OCI-LY1 (cell line): Measurements from ENCODE around the gene POU2F2.

ENCODE experiments used
- H2AFZ ChIP-seq: fragments of 200-600 bp; sonication (generic), shearing (Covaris generic); 2 replicates; pipeline ENCODE4 v1.6.0; 2014; ENCODE audit warnings: antibody characterized with exemption, mild to moderate bottlenecking, low read length
- H3F3A ChIP-seq: fragments of 200-600 bp; sonication (generic), shearing (Covaris generic); 2 replicates; pipeline ENCODE4 v1.6.0; 2014; ENCODE audit warnings: mild to moderate bottlenecking, antibody characterized with exemption, low read length, moderate library complexity; ENCODE audit not compliant: insufficient read depth
- H3K27ac ChIP-seq: fragments of 200-600 bp; sonication (generic); 2 replicates; pipeline ENCODE4 v1.5.1; 2014; ENCODE audit warnings: low read length, mixed run types, mild to moderate bottlenecking, low read depth; ENCODE audit not compliant: poor library complexity, severe bottlenecking
- H3K27me3 ChIP-seq: fragments of 200-600 bp; sonication (generic); 2 replicates; pipeline ENCODE4 v1.6.0; 2014; ENCODE audit warnings: antibody characterized with exemption, mild to moderate bottlenecking, low read length, moderate library complexity; ENCODE audit not compliant: insufficient read depth
- H3K36me3 ChIP-seq: fragments of 200-600 bp; sonication (generic); 2 replicates; pipeline ENCODE4 v1.6.1; 2014; ENCODE audit warnings: mild to moderate bottlenecking, antibody characterized with exemption, low read length, moderate library complexity, mixed read lengths; ENCODE audit not compliant: insufficient read depth
- H3K4me1 ChIP-seq: fragments of 200-600 bp; sonication (generic); 2 replicates; pipeline ENCODE4 v1.5.1; 2014; ENCODE audit warnings: mild to moderate bottlenecking, low read length, moderate library complexity; ENCODE audit not compliant: insufficient read depth, severe bottlenecking
- H3K4me2 ChIP-seq: fragments of 200-600 bp; sonication (generic), shearing (Covaris generic); 2 replicates; pipeline ENCODE4 v1.6.1; 2014; ENCODE audit warnings: low read length
- H3K4me3 ChIP-seq: fragments of 200-600 bp; sonication (generic); 2 replicates; pipeline ENCODE4 v1.5.1; 2014; ENCODE audit warnings: low read length, low read depth, mild to moderate bottlenecking, mixed read lengths; ENCODE audit not compliant: poor library complexity, severe bottlenecking
- H3K79me2 ChIP-seq: fragments of 200-600 bp; shearing (Covaris generic); 2 replicates; pipeline ENCODE4 v1.6.1; 2016; ENCODE audit warnings: mixed run types, low read length, mixed read lengths; ENCODE audit not compliant: insufficient read depth
- H3K9ac ChIP-seq: fragments of 200-600 bp; sonication (generic), shearing (Covaris generic); 2 replicates; pipeline ENCODE4 v1.6.1; 2014; ENCODE audit warnings: mild to moderate bottlenecking, low read length, mixed read lengths
- H3K9me2 ChIP-seq: fragments of 200-600 bp; sonication (generic), shearing (Covaris generic); 2 replicates; pipeline ENCODE4 v1.6.1; 2014; ENCODE audit warnings: low read depth, mild to moderate bottlenecking, low read length, mixed read lengths
- H3K9me3 ChIP-seq: fragments of 200-600 bp; shearing (Covaris generic); 2 replicates; pipeline ENCODE4 v1.6.1; 2014; ENCODE audit warnings: low read length, mixed read lengths
- H4K20me1 ChIP-seq: fragments of 200-600 bp; sonication (generic), shearing (Covaris generic); 2 replicates; pipeline ENCODE4 v1.6.0; 2016; ENCODE audit warnings: mild to moderate bottlenecking, low read length; ENCODE audit not compliant: insufficient read depth
- EZH2 ChIP-seq: fragments of 200-600 bp; sonication (generic), shearing (Covaris generic); IDR thresholded peaks from 2 replicates; pipeline ENCODE4 v1.8.0; 2017; ENCODE audit warnings: borderline replicate concordance, mixed run types, mild to moderate bottlenecking, antibody characterized with exemption, low read length, moderate library complexity, mixed read lengths
- TF ChIP-seq, protein P1 (sequence below): fragments of 200-600 bp; sonication (generic), shearing (Covaris generic); IDR thresholded peaks from 2 replicates; pipeline ENCODE4 v1.5.1; 2017; ENCODE audit warnings: mild to moderate bottlenecking, antibody characterized with exemption, low read length, moderate library complexity, mixed read lengths

The POU2F2 gene

GRCh38 chr19:42057846-42058245 lies 74.4 kb downstream of the POU2F2 start:
- H3K9me3 ChIP-seq = no peaks in the 10 kb centered on the region
- peaks cover 8% of the 10 kb centered on the region; the same call in 1 of the 2 replicates for H3K27me3 ChIP-seq
- TF ChIP-seq EZH2 = no peak
- TF ChIP-seq, protein P1, sequence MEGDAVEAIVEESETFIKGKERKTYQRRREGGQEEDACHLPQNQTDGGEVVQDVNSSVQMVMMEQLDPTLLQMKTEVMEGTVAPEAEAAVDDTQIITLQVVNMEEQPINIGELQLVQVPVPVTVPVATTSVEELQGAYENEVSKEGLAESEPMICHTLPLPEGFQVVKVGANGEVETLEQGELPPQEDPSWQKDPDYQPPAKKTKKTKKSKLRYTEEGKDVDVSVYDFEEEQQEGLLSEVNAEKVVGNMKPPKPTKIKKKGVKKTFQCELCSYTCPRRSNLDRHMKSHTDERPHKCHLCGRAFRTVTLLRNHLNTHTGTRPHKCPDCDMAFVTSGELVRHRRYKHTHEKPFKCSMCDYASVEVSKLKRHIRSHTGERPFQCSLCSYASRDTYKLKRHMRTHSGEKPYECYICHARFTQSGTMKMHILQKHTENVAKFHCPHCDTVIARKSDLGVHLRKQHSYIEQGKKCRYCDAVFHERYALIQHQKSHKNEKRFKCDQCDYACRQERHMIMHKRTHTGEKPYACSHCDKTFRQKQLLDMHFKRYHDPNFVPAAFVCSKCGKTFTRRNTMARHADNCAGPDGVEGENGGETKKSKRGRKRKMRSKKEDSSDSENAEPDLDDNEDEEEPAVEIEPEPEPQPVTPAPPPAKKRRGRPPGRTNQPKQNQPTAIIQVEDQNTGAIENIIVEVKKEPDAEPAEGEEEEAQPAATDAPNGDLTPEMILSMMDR = no peak
- no peak overlapping the region for H3K27ac ChIP-seq
- no peak overlapping the region for H3K9ac ChIP-seq
- H2AFZ ChIP-seq = no peak overlapping the region
- H3K9me2 ChIP-seq = no peaks in the 10 kb centered on the region
- H3K79me2 ChIP-seq = no peaks in the 10 kb centered on the region
- H3K4me1 ChIP-seq = no peaks in the 10 kb centered on the region
- H3K36me3 ChIP-seq = no peaks in the 10 kb centered on the region
- no peaks in the 10 kb centered on the region for H3F3A ChIP-seq
- H3K4me2 ChIP-seq = no peak overlapping the region
- no peak overlapping the region for H3K4me3 ChIP-seq
- no peaks in the 10 kb centered on the region for H4K20me1 ChIP-seq

DNA sequence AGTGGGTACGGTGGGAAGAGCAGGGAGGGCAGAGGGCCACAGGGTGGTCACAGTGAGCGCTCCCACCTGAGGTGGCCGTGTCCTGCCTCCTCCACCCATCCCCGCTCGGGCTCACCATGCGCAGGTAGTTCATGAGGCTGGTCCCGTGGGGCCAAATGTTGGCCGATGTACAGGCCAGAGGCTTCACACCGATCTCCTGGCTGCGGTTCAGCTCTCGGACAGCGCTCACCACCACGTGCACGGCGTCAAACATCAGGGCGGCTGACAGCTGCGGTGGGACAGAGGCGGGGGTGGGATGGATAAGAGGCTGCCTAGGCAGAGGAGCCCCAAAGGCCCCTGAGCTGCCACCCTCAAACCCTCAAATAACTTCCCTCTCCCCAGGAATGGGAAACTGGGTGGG lies 78.0 kb downstream of the POU2F2 start:
- no peak overlapping the region for H3K9ac ChIP-seq
- no peaks in the 10 kb centered on the region for H3K79me2 ChIP-seq
- peaks cover 8% of the 10 kb centered on the region; the same call in 1 of the 2 replicates for H3K27me3 ChIP-seq
- H3K4me2 ChIP-seq = no peak overlapping the region
- H4K20me1 ChIP-seq = no peaks in the 10 kb centered on the region
- TF ChIP-seq, protein P1 = no peak
- TF ChIP-seq EZH2 = no peak
- no peak overlapping the region for H3K4me3 ChIP-seq
- H3K4me1 ChIP-seq = peaks cover 3% of the 10 kb centered on the region
- H3K36me3 ChIP-seq = no peaks in the 10 kb centered on the region
- no peaks in the 10 kb centered on the region for H3F3A ChIP-seq
- H3K9me3 ChIP-seq = no peaks in the 10 kb centered on the region
- H3K27ac ChIP-seq = no peak overlapping the region
- no peak overlapping the region for H2AFZ ChIP-seq
- H3K9me2 ChIP-seq = no peaks in the 10 kb centered on the region

GRCh38 chr19:42053037-42053935 lies 79.0 kb downstream of the POU2F2 start:
- Histone ChIP-seq H2AFZ (no peak overlapping the region), H3K27ac (no peak overlapping the region)
- TF ChIP-seq, protein P1 = no peak
- no peak for TF ChIP-seq EZH2

More at GRCh38 chr19:42053037-42053935, 79.0 kb downstream of the POU2F2 start:
- Histone ChIP-seq H3F3A (no peaks in the 10 kb centered on the region), H3K27me3 (peaks cover 8% of the 10 kb centered on the region; the same call in 1 of the 2 replicates), H3K4me2 (no peak overlapping the region), H3K4me1 (peaks cover 7% of the 10 kb centered on the region), H3K36me3 (no peaks in the 10 kb centered on the region), H3K9me2 (no peaks in the 10 kb centered on the region), H4K20me1 (no peaks in the 10 kb centered on the region), H3K9ac (no peak overlapping the region), H3K9me3 (no peaks in the 10 kb centered on the region), H3K79me2 (no peaks in the 10 kb centered on the region), H3K4me3 (no peak overlapping the region)
